Esophagus squamous epithelium (tissue), 4 donors: ENCODE results near the gene ZNF469.

Source experiments
- POLR2A ChIP-seq, 4 donors: fragments of 450-650 bp; IDR thresholded peaks; one replicate each; pipeline ENCODE4 v1.6.1; 2017; ENCODE audit warnings: antibody characterized with exemption in 4 of 4, mild to moderate bottlenecking in 4 of 4, moderate library complexity in 3 of 4
- TF ChIP-seq, protein P1 (sequence below), 6 experiments: fragments of 450-650 bp in 4 of 6; fragments of 200-600 bp in 2 of 6; sonication (generic) in 2 of 6; IDR thresholded peaks; one replicate each; pipeline ENCODE4 v1.5.1; 2016 to 2019; ENCODE audit warnings: antibody characterized with exemption in 6 of 6, mild to moderate bottlenecking in 4 of 6, moderate library complexity in 4 of 6

DNA sequence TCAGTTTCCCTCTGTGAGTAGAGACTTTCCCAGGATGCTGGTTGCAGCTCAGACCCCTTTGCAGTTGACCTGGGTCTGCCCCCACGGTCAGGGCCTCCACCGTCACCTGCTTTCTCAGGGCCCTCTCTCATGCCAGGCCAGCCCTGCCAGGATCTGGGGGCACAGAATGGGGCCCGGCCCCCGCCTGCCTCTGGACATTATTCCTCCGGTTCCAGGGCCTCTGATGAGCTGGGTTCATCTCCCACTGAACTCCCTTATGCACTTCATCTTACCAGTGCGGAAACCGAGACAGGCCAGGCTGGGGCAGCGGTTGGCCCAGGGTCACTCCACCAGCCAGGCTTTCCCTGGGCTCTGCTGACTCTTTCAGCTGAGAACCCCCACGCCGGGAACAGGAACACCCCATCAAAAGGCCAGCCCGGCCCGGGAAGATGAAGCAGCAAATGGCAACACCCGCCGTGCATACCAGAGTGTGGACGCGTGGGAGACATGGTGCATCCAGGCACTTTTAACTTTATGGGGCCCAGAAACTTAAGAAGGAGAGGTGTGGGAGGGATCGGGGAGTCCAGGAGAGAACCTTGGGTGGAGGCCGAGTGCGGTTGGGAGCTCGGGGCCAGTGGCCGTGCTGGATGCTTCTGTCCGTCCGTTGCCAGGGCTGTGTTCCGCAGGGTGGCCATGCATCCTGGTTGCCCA is 19.9 kb downstream of the ZNF469 start:
- TF ChIP-seq, protein P1, sequence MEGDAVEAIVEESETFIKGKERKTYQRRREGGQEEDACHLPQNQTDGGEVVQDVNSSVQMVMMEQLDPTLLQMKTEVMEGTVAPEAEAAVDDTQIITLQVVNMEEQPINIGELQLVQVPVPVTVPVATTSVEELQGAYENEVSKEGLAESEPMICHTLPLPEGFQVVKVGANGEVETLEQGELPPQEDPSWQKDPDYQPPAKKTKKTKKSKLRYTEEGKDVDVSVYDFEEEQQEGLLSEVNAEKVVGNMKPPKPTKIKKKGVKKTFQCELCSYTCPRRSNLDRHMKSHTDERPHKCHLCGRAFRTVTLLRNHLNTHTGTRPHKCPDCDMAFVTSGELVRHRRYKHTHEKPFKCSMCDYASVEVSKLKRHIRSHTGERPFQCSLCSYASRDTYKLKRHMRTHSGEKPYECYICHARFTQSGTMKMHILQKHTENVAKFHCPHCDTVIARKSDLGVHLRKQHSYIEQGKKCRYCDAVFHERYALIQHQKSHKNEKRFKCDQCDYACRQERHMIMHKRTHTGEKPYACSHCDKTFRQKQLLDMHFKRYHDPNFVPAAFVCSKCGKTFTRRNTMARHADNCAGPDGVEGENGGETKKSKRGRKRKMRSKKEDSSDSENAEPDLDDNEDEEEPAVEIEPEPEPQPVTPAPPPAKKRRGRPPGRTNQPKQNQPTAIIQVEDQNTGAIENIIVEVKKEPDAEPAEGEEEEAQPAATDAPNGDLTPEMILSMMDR (IDR thresholded peaks at IDR 0.05), result no peak
- no peak for TF ChIP-seq POLR2A (IDR thresholded peaks at IDR 0.05)
